ENCODE results near the gene PDGFA. TPM values are rescaled to one million over a fixed set of nuclear protein-coding genes. Genes with fewer than 3 reads are reported as not detected.
A peak's percentile ranks its signal among the peaks of the same experiment; 100 is the strongest.

PDGFA gene
- total RNA-seq, 1 experiment from 2014 or later, result 23.6 TPM

DNA sequence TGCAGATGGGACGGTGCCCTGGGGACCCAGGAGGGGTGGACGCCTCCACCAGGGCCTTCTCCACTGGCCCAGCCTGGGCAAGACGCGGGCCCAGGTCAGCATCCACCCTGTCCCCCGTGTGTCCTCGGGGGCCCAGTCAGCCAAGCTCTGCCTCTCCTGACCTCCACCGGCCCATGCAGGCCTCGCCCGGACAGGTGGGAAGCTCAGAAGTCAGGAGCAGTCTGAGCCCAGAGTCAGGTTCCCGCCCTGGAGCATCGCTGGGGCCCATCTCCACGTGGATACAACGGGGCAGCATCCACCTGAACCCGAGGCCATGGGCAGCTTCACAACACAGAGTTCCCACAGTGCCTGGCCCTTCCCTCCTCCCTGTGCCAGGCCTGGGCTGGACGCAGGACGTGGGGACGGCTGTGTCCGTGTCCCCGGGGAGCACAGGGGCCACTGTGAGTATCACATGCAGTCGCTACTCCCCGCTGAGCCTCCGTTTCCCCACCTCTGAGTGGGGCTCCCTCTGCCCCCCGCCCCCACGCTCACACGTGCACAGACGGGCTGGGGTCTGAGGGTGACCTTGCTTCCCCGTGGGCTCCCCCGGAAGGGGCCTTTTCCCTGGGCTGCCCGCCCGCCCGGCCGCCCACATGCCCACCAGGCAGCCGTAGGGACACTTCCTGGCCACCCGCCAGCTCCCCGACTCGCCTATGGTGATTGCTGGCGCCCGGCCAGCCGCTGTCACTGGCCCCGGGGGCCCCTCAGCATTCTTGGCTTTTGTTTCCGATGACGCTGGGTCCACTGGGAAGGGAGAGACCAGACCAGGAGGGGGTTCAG is 64.3 kb downstream of the PDGFA start:
- no peak overlapping the region for H3K27ac ChIP-seq
- no peaks in the 10 kb centered on the region; the same call in 1 of the 2 replicates for H3F3A ChIP-seq (ENCODE audit: insufficient read depth, low read depth)
- H4K20me1 ChIP-seq (ENCODE audit: insufficient read depth), result no peaks in the 10 kb centered on the region
- POLR2A ChIA-PET (ENCODE audit: unreplicated experiment), result no interaction called here
- intact Hi-C loops (cut with micrococcal nuclease; ENCODE audit: unreplicated experiment), result no loop called here
- H3K36me3 ChIP-seq (ENCODE audit: low read depth), result no peaks in the 10 kb centered on the region
- TF ChIP-seq, protein P1, sequence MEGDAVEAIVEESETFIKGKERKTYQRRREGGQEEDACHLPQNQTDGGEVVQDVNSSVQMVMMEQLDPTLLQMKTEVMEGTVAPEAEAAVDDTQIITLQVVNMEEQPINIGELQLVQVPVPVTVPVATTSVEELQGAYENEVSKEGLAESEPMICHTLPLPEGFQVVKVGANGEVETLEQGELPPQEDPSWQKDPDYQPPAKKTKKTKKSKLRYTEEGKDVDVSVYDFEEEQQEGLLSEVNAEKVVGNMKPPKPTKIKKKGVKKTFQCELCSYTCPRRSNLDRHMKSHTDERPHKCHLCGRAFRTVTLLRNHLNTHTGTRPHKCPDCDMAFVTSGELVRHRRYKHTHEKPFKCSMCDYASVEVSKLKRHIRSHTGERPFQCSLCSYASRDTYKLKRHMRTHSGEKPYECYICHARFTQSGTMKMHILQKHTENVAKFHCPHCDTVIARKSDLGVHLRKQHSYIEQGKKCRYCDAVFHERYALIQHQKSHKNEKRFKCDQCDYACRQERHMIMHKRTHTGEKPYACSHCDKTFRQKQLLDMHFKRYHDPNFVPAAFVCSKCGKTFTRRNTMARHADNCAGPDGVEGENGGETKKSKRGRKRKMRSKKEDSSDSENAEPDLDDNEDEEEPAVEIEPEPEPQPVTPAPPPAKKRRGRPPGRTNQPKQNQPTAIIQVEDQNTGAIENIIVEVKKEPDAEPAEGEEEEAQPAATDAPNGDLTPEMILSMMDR (conservative IDR thresholded peaks at IDR 0.05), result no peak
- no peak for TF ChIP-seq EZH2 (IDR thresholded peaks at IDR 0.05; ENCODE audit: low read depth)
- H3K9me3 ChIP-seq (ENCODE audit: insufficient read depth, low read depth), result no peaks in the 10 kb centered on the region
- H3K9me2 ChIP-seq (ENCODE audit: insufficient read depth), result no peaks in the 10 kb centered on the region
- CTCF ChIA-PET, result no interaction called here
- peak in 1 of 2 experiments; percentile 66 for DNase-seq
- H3K27me3 ChIP-seq (ENCODE audit: insufficient read depth, low read depth), result peaks cover 61% of the 10 kb centered on the region
- H2AFZ ChIP-seq, result no peak overlapping the region
- no peak overlapping the region for H3K4me2 ChIP-seq
- H3K79me2 ChIP-seq (ENCODE audit: low read depth), result no peaks in the 10 kb centered on the region
- H3K4me1 ChIP-seq (replicated peaks; ENCODE audit: insufficient read depth), result no peaks in the 10 kb centered on the region
- H3K4me3 ChIP-seq, result no peak overlapping the region
- BruUV-seq (replicated peaks), result no TSS peak

DNA sequence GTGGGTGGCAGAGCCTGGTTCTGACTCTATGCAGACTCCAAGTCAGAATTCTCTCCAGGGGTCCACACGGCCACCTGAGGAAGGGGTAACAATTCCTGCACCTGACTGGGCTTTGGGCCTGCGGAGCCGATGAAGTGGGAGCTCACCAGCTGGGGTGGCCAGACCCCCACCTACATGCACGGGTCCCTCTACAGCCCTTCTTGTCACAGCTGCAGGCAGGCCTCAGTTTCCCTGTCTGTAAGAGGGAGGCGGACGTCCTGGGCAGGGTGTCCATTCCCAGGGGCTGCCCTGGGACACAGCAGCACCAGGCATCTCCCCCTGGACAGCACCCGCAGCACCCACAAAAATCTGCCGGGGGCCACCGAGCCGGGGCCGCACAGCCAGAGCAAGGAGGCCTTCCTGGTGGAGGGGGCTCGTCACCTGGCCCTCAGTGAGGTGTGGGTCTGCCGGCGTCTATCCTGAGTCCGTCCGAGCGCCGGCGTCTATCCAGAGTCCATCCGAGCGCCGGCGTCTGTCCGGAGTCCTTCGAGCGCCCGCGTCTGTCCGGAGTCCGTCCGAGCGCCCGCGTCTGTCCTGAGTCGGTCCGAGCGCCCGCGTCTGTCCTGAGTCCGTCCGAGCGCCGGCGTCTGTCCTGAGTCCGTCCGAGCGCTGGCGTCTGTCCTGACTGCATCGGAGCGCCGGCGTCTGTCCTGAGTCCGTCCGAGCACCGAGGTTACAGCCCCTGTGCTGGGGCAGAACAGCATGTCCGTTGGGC is 65.1 kb downstream of the PDGFA start:
- H3K9me3 ChIP-seq (ENCODE audit: insufficient read depth, low read depth), result no peaks in the 10 kb centered on the region

DNA sequence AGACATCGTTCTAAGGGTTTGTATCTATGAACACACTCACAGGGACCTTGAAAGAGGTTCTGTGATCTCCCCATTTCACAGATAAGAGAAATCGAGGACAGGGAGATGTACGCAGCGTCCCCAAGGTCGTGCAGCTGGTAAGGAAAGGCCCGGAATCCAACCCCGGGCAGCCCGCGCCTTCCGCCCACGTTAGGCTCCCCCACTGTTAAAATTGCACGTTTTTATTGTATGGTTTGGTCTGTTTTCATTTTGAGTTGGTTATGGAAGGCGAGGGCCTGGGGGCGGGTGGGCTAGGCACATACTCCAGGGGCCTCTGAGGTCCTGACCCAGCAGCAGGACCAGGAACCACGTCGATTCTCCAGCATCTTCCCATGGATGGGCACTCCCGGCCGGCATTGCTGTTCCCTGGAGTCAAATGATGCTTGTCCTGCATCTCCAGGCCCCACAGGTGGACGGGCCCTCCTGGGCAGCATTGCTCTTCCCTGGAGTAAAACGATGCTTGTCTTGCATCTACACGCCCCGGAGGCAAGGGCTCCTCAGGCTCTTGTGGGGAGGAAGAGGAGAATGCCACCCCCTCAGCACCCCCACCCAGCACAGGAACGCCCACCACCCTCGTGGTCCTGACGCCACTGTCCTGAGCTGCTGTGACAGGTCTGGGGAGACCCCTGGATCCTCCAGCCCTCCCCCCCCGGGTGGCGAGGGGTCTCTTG is 65.9 kb downstream of the PDGFA start:
- H4K20me1 ChIP-seq (ENCODE audit: insufficient read depth), result no peaks in the 10 kb centered on the region
- no peaks in the 10 kb centered on the region for H3K4me1 ChIP-seq (replicated peaks; ENCODE audit: insufficient read depth)
- H3K79me2 ChIP-seq (ENCODE audit: low read depth), result no peaks in the 10 kb centered on the region
- H3K27ac ChIP-seq, result no peak overlapping the region
- CTCF ChIA-PET, result no interaction called here
- H3F3A ChIP-seq (ENCODE audit: insufficient read depth, low read depth), result no peaks in the 10 kb centered on the region; the same call in 1 of the 2 replicates
- no TSS peak for BruUV-seq (replicated peaks)
- no peak overlapping the region for H3K4me3 ChIP-seq
- no peaks in the 10 kb centered on the region for H3K9me2 ChIP-seq (ENCODE audit: insufficient read depth)
- no peak for TF ChIP-seq EZH2 (IDR thresholded peaks at IDR 0.05; ENCODE audit: low read depth)
- TF ChIP-seq, protein P1 (conservative IDR thresholded peaks at IDR 0.05), result no peak
- H3K9me3 ChIP-seq (ENCODE audit: insufficient read depth, low read depth), result no peaks in the 10 kb centered on the region
- peaks cover 62% of the 10 kb centered on the region for H3K27me3 ChIP-seq (ENCODE audit: insufficient read depth, low read depth)
- H3K36me3 ChIP-seq (ENCODE audit: low read depth), result no peaks in the 10 kb centered on the region
- POLR2A ChIA-PET (ENCODE audit: unreplicated experiment), result no interaction called here
- DNase-seq, result no peak
- intact Hi-C loops (cut with micrococcal nuclease; ENCODE audit: unreplicated experiment), result no loop called here
- no peak overlapping the region for H2AFZ ChIP-seq
- no peak overlapping the region for H3K4me2 ChIP-seq

More for the DNA sequence above, 65.1 kb downstream of the PDGFA start:
- no peak overlapping the region for H3K4me3 ChIP-seq
- H2AFZ ChIP-seq, result no peak overlapping the region
- H3K36me3 ChIP-seq (ENCODE audit: low read depth), result no peaks in the 10 kb centered on the region
- H3F3A ChIP-seq (ENCODE audit: insufficient read depth, low read depth), result no peaks in the 10 kb centered on the region; the same call in 1 of the 2 replicates
- intact Hi-C loops (cut with micrococcal nuclease; ENCODE audit: unreplicated experiment), result no loop called here
- H3K9me2 ChIP-seq (ENCODE audit: insufficient read depth), result no peaks in the 10 kb centered on the region
- no peak overlapping the region for H3K27ac ChIP-seq
- H3K4me2 ChIP-seq, result no peak overlapping the region
- DNase-seq, result no peak
- ChIA-PET POLR2A (ENCODE audit: unreplicated experiment) (no interaction called here), CTCF (no interaction called here)
- H4K20me1 ChIP-seq (ENCODE audit: insufficient read depth), result no peaks in the 10 kb centered on the region
- no TSS peak for BruUV-seq (replicated peaks)
- no peak for TF ChIP-seq EZH2 (IDR thresholded peaks at IDR 0.05; ENCODE audit: low read depth)
- TF ChIP-seq, protein P1 (conservative IDR thresholded peaks at IDR 0.05), result no peak
- no peaks in the 10 kb centered on the region for H3K4me1 ChIP-seq (replicated peaks; ENCODE audit: insufficient read depth)
- H3K27me3 ChIP-seq (ENCODE audit: insufficient read depth, low read depth), result peaks cover 61% of the 10 kb centered on the region
- H3K79me2 ChIP-seq (ENCODE audit: low read depth), result no peaks in the 10 kb centered on the region
